K562 (cell line): Measurements from ENCODE around the gene ATP5PB. TPM values are rescaled to one million over a fixed set of nuclear protein-coding genes. Genes with fewer than 3 reads are reported as not detected.

Experiments used
- BCL6 ChIP-seq: fragments of 250-450 bp; sonication (Bioruptor Pico); IDR thresholded peaks from 2 replicates; pipeline ENCODE4 v1.4.0; 2020
- BDP1 ChIP-seq: IDR thresholded peaks from 3 replicates; pipeline ENCODE4 v1.6.1; 2011; ENCODE audit not compliant: insufficient read length, insufficient read depth
- CBX1 ChIP-seq: sonication (generic); IDR thresholded peaks from 2 replicates; pipeline ENCODE4 v1.6.1; 2016; ENCODE audit warnings: antibody characterized with exemption, low read depth, mild to moderate bottlenecking
- CCNT2 ChIP-seq: IDR thresholded peaks from 2 replicates; pipeline ENCODE4 v1.6.1; 2011; ENCODE audit warnings: borderline replicate concordance, low read depth, mild to moderate bottlenecking, moderate library complexity, mixed read lengths, low read length; ENCODE audit not compliant: insufficient read length; ENCODE audit errors: extremely low read depth
- CREB3L1 ChIP-seq: fragments of 450-650 bp; IDR thresholded peaks from 2 replicates; pipeline ENCODE4 v1.6.1; 2014; ENCODE audit warnings: low read depth, mild to moderate bottlenecking, moderate library complexity, borderline replicate concordance
- FOXP1 ChIP-seq: sonication (generic); formaldehyde crosslinking; IDR thresholded peaks from 2 replicates; pipeline ENCODE4 v1.8.0; 2022; ENCODE audit warnings: mild to moderate bottlenecking, missing genetic modification reagents
- JUND ChIP-seq, 2 experiments: IDR thresholded peaks; 2 replicates in 1 of 2; 3 replicates in 1 of 2; pipeline ENCODE4 v1.6.1; 2011; ENCODE audit warnings: borderline replicate concordance in 2 of 2, low read depth in 2 of 2, low read length in 2 of 2, improper control_type of control experiment in 1 of 2, missing biosample characterization in 1 of 2, missing genetic modification characterization in 1 of 2, missing genetic modification reagents in 1 of 2
- MEIS2 ChIP-seq: fragments of 450-650 bp; IDR thresholded peaks from 2 replicates; pipeline ENCODE4 v1.6.1; 2014; ENCODE audit warnings: mild to moderate bottlenecking; ENCODE audit not compliant: partially characterized antibody
- NFXL1 ChIP-seq: fragments of 450-650 bp; formaldehyde crosslinking; IDR thresholded peaks from 2 replicates; pipeline ENCODE4 v1.4.0; 2021; ENCODE audit warnings: mild to moderate bottlenecking
- NR2C2 ChIP-seq, 2 experiments: fragments of 200-800 bp in 1 of 2; sonication (Bioruptor generic) in 1 of 2; sonication (generic) in 1 of 2; formaldehyde crosslinking in 1 of 2; IDR thresholded peaks; 2 replicates each; pipeline versions ENCODE4 v1.6.1 to v1.8.0; 2016 to 2022; ENCODE audit warnings: mild to moderate bottlenecking in 1 of 2, missing compliant biosample characterization in 1 of 2, missing genetic modification characterization in 1 of 2, missing genetic modification reagents in 1 of 2
- NUFIP1 ChIP-seq: fragments of 450-650 bp; IDR thresholded peaks from 2 replicates; pipeline ENCODE4 v1.6.1; 2018; ENCODE audit not compliant: partially characterized antibody
- SAFB2 ChIP-seq: fragments of 200-400 bp; formaldehyde crosslinking; IDR thresholded peaks from 2 replicates; pipeline ENCODE4 v1.6.1; 2018; ENCODE audit warnings: borderline replicate concordance, low read length, low read depth, moderate library complexity; ENCODE audit not compliant: severe bottlenecking
- SRSF3 ChIP-seq: fragments of 200-400 bp; formaldehyde crosslinking; IDR thresholded peaks from 2 replicates; pipeline ENCODE4 v1.6.1; 2016; ENCODE audit warnings: mild to moderate bottlenecking, low read length, moderate library complexity; ENCODE audit not compliant: insufficient read depth
- TAF7 ChIP-seq: fragments of 450-650 bp; IDR thresholded peaks from 2 replicates; pipeline ENCODE4 v1.6.1; 2016; ENCODE audit warnings: missing genetic modification characterization, missing compliant biosample characterization
- TARDBP ChIP-seq: fragments of 450-650 bp; IDR thresholded peaks from 2 replicates; pipeline ENCODE4 v1.6.1; 2016
- TEAD1 ChIP-seq, 2 experiments: fragments of 450-650 bp in 1 of 2; sonication (generic) in 1 of 2; formaldehyde crosslinking; IDR thresholded peaks; 2 replicates each; pipeline versions ENCODE4 v1.4.0 to v1.8.0; 2020 to 2022; ENCODE audit warnings: mild to moderate bottlenecking in 2 of 2, missing genetic modification reagents in 1 of 2
- WHSC1 ChIP-seq: IDR thresholded peaks from one replicate; pipeline ENCODE4 v1.6.1; 2012; ENCODE audit warnings: low read length, control low read depth, inconsistent platforms
- XRCC3 ChIP-seq: fragments of 450-650 bp; IDR thresholded peaks from 2 replicates; pipeline ENCODE4 v1.6.1; 2017; ENCODE audit warnings: mild to moderate bottlenecking, moderate library complexity
- XRCC5 ChIP-seq: fragments of 200-400 bp; formaldehyde crosslinking; IDR thresholded peaks from 2 replicates; pipeline ENCODE4 v1.6.1; 2017; ENCODE audit warnings: low read depth, mild to moderate bottlenecking, low read length
- YY1 ChIP-seq, 3 experiments: IDR thresholded peaks; 2 replicates each; pipeline ENCODE4 v1.6.1; 2011; ENCODE audit warnings: low read length in 2 of 3, mild to moderate bottlenecking in 2 of 3, moderate library complexity in 2 of 3, borderline replicate concordance in 1 of 3, control low read depth in 1 of 3, low read depth in 1 of 3; ENCODE audit not compliant: insufficient read depth in 3 of 3, insufficient replicate concordance in 2 of 3, control insufficient read depth in 1 of 3, insufficient read length in 1 of 3; ENCODE audit errors: extremely low read depth in 1 of 3
- ZNF146 ChIP-seq: IDR thresholded peaks from one replicate; pipeline ENCODE4 v1.6.1; 2018; ENCODE audit warnings: missing compliant biosample characterization; ENCODE audit not compliant: unreplicated experiment
- ZNF253 ChIP-seq: fragments of 250-450 bp; sonication (Bioruptor Pico); conservative IDR thresholded peaks from 2 replicates; pipeline ENCODE4 v1.6.1; 2021; ENCODE audit warnings: mild to moderate bottlenecking
- ZNF263 ChIP-seq: sonication (generic); formaldehyde crosslinking; IDR thresholded peaks from 2 replicates; pipeline ENCODE4 v1.8.0; 2022; ENCODE audit warnings: mild to moderate bottlenecking, missing genetic modification reagents, borderline replicate concordance
- ZNF780A ChIP-seq: fragments of 250-450 bp; sonication (Bioruptor Pico); IDR thresholded peaks from 2 replicates; pipeline ENCODE4 v1.5.0; 2021; ENCODE audit warnings: mild to moderate bottlenecking
- polyA plus RNA-seq, 8 experiments: library from polyadenylated mRNA; depleted of rRNA in 4 of 8; stranded (reverse) in 5 of 8; unstranded in 3 of 8; fragments of >200 nt; fragmentation: Nextera tagmentation in 2 of 8; fragmentation: Illumina TruSeq in 1 of 8; extraction: Ambion mirVana in 2 of 8; extraction: Trizol in 1 of 8; gene quantifications; 2 replicates each; pipeline versions ENCODE4 v1.2.1 to v1.2.3, GENCODE V29; 2011 to 2014; ENCODE audit warnings: inconsistent platforms in 1 of 8, missing spikeins in 1 of 8
- total RNA-seq, 7 experiments: library from RNA; depleted of rRNA in 6 of 7; stranded (reverse); fragments of >200 nt in 6 of 7; fragmentation: Illumina TruSeq in 2 of 7; extraction: Trizol in 2 of 7; gene quantifications; 2 replicates each; pipeline versions ENCODE4 v1.2.1 to v1.2.3, GENCODE V29; 2011 to 2021; ENCODE audit warnings: low replicate concordance in 1 of 7

The ATP5PB gene
- total and polyA plus RNA-seq, 9 of the 15 experiments (the other 6 are each of a cell fraction or from before 2014, with no cell fraction given) = 651 to 2,735 (median 1,061) TPM

- TF ChIP-seq YY1 (IDR thresholded peaks at IDR 0.05; ENCODE audit: borderline replicate concordance in 1 of 3, control insufficient read depth in 1 of 3, extremely low read depth in 1 of 3, insufficient read depth in 3 of 3, insufficient read length in 1 of 3, insufficient replicate concordance in 2 of 3, low read depth in 1 of 3, low read length in 2 of 3) (peak; percentile 88 to 98 (median 89)), NR2C2 (CRISPR knock-in tag; IDR thresholded peaks at IDR 0.05) (peak; percentile 75; the same call in 1 of the 2 replicates), NR2C2 (tag; IDR thresholded peaks at IDR 0.05) (peak; percentile 92), JUND (IDR thresholded peaks at IDR 0.05; ENCODE audit: borderline replicate concordance, low read depth, low read length) (peak; percentile 48; the same call in 1 of the 2 replicates), JUND (tag; IDR thresholded peaks at IDR 0.05; ENCODE audit: borderline replicate concordance, low read depth, low read length) (no peak; the same call in 2 of the 3 replicates), XRCC3 (no peak), TAF7 (tag) (peak; percentile 91), CREB3L1 (peak; percentile 96), WHSC1 (no peak), NFXL1 (CRISPR knock-in tag) (no peak), TEAD1 (CRISPR knock-in tag; IDR thresholded peaks at IDR 0.05) (peak in 1 of 2 experiments; percentile 37; a peak in 2 of 4 replicates), MEIS2 (peak; percentile 32), BDP1 (no peak), ZNF253 (CRISPR knock-in tag) (no peak), ZNF780A (CRISPR knock-in tag) (no peak), TARDBP (no peak), ZNF263 (CRISPR knock-in tag) (peak; percentile 60; the same call in 1 of the 2 replicates), XRCC5 (peak; percentile 50; the same call in 1 of the 2 replicates), BCL6 (CRISPR knock-in tag) (no peak), SAFB2 (no peak), ZNF146 (no peak), SRSF3 (0 out of 2 replicates have a peak, but pooled peaks have one; percentile 46), FOXP1 (CRISPR knock-in tag) (peak; percentile 45; the same call in 1 of the 2 replicates), CBX1 (0 out of 2 replicates have a peak, but pooled peaks have one; percentile 61), CCNT2 (peak; percentile 33), NUFIP1 (no peak)
Observed at GRCh38 chr1:111448918-111449702, at the start of gene ATP5PB, which contains the start of gene WDR77 (continued).
